Measurements from ENCODE around the gene PHGDH.

- TF ChIP-seq POLR2AphosphoS5 (IDR thresholded peaks at IDR 0.05; ENCODE audit: borderline replicate concordance, low read depth, low read length) (no peak), EZH2 (IDR thresholded peaks at IDR 0.05) (no peak)
Measured at GRCh38 chr1:119782631-119783325, 71.0 kb downstream of the PHGDH start.
